Measurements from ENCODE around the gene IL1RAPL2. TPM values are rescaled to one million over a fixed set of nuclear protein-coding genes. Genes with fewer than 3 reads are reported as not detected.
"Not testable (repeated sequence)": the region's sequence is repeated elsewhere in the genome, so short reads cannot be mapped to it uniquely, and the experiment has no call there.

IL1RAPL2 gene
- total and polyA plus RNA-seq, 2 donors (not counting 1 experiment from before 2014, with no cell fraction given) = not detected

DNA sequence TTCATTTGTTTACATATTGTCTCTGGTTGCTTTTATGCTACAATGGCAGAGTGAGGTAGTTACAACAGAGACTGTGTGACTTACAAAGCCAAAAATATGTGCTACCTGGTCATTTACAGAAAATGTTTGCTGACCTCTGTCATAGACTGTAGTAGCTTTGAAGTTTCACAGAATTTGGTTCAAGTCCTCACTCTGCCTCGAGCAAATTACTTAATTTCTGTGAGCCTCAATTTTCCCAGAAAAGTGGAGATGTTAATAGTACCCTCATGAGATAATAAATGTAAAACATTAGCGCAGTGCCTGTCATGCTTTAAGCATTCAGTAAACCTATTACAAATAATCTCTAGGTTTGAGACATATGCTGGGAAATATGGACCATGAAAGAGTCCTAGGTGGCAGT, 1237.9 kb downstream of the IL1RAPL2 start:
- CTCF ChIA-PET = no interaction called here
- H3K9ac ChIP-seq (ENCODE audit: low read length) = no peak overlapping the region
- H3K9me3 ChIP-seq (ENCODE audit: control extremely low read depth in 1 of 3, control insufficient read depth in 2 of 3, insufficient read depth in 1 of 3, low read length in 2 of 3) = no peaks in the 10 kb centered on the region
- H3K79me2 ChIP-seq (ENCODE audit: control insufficient read depth, insufficient read depth, low read length) = no peaks in the 10 kb centered on the region
- no peaks in the 10 kb centered on the region for H3K36me3 ChIP-seq (replicated peaks in 1 of 2; ENCODE audit: control extremely low read depth in 1 of 2, control insufficient read depth in 1 of 2, extremely low read depth in 1 of 2, insufficient read depth in 2 of 2, low read length in 1 of 2)
- Mint-ChIP-seq H3K27ac (no peak overlapping the region), H3K4me3 (no peak overlapping the region), H3K27me3 (no peaks in the 10 kb centered on the region), H3K9me3 (ENCODE audit: insufficient read depth) (no peaks in the 10 kb centered on the region), H3K4me1 (no peaks in the 10 kb centered on the region)
- H2AFZ ChIP-seq (ENCODE audit: insufficient read depth, low read depth, low read length, poor library complexity, severe bottlenecking) = no peak overlapping the region
- no peak overlapping the region for H3K4me2 ChIP-seq (replicated peaks; ENCODE audit: low read depth, low read length, poor library complexity, severe bottlenecking)
- POLR2A ChIA-PET = no interaction called here
- no peak for DNase-seq
- intact Hi-C loops (cut with micrococcal nuclease) = no loop called here
- TF ChIP-seq EZH2 (IDR thresholded peaks at IDR 0.05; ENCODE audit: borderline replicate concordance, insufficient read depth, low read depth, low read length, poor library complexity, severe bottlenecking) (no peak), CTCF (IDR thresholded peaks at IDR 0.05) (no peak)
- ATAC-seq (ENCODE audit: low read depth) = no peak
- WGBS (ENCODE audit: insufficient coverage) = no CpG with 5 or more reads among the region's 2 CpGs
- no peaks in the 10 kb centered on the region for H4K20me1 ChIP-seq (ENCODE audit: control insufficient read depth, insufficient read depth, low read length, poor library complexity, severe bottlenecking)
- no peaks in the 10 kb centered on the region for H3K4me1 ChIP-seq (ENCODE audit: control insufficient read depth in 2 of 2, insufficient read depth in 2 of 2, low read length in 2 of 2)
- no peak overlapping the region for H3K4me3 ChIP-seq (ENCODE audit: control extremely low read depth in 1 of 5, extremely low read depth in 1 of 5, insufficient read depth in 1 of 5, low read depth in 2 of 5, low read length in 4 of 5)
- no peaks in the 10 kb centered on the region for H3K27me3 ChIP-seq (replicated peaks in 1 of 4; ENCODE audit: control extremely low read depth in 1 of 4, control insufficient read depth in 3 of 4, insufficient read depth in 4 of 4, low read length in 3 of 4)
- H3K27ac ChIP-seq (ENCODE audit: low read length in 2 of 2) = no peak overlapping the region

- H3K27ac Mint-ChIP-seq; POLR2A ChIA-PET; H3K27me3 Mint-ChIP-seq; H3K27ac ChIP-seq (ENCODE audit: low read length in 2 of 2); DNase-seq; H3K27me3 ChIP-seq (replicated peaks in 1 of 4; ENCODE audit: control extremely low read depth in 1 of 4, control insufficient read depth in 3 of 4, insufficient read depth in 4 of 4, low read length in 3 of 4); H3K4me1 ChIP-seq (ENCODE audit: control insufficient read depth in 2 of 2, insufficient read depth in 2 of 2, low read length in 2 of 2); H3K4me3 Mint-ChIP-seq; H3K36me3 ChIP-seq (replicated peaks in 1 of 2; ENCODE audit: control extremely low read depth in 1 of 2, control insufficient read depth in 1 of 2, extremely low read depth in 1 of 2, insufficient read depth in 2 of 2, low read length in 1 of 2); H4K20me1 ChIP-seq (ENCODE audit: control insufficient read depth, insufficient read depth, low read length, poor library complexity, severe bottlenecking); ATAC-seq (ENCODE audit: low read depth); CTCF ChIA-PET; H3K9ac ChIP-seq (ENCODE audit: low read length); H3K4me3 ChIP-seq (ENCODE audit: control extremely low read depth in 1 of 5, extremely low read depth in 1 of 5, insufficient read depth in 1 of 5, low read depth in 2 of 5, low read length in 4 of 5); H3K9me3 Mint-ChIP-seq (ENCODE audit: insufficient read depth); H3K79me2 ChIP-seq (ENCODE audit: control insufficient read depth, insufficient read depth, low read length); intact Hi-C loops (cut with micrococcal nuclease); H3K4me1 Mint-ChIP-seq; H3K9me3 ChIP-seq (ENCODE audit: control extremely low read depth in 1 of 3, control insufficient read depth in 2 of 3, insufficient read depth in 1 of 3, low read length in 2 of 3); H2AFZ ChIP-seq (ENCODE audit: insufficient read depth, low read depth, low read length, poor library complexity, severe bottlenecking); H3K4me2 ChIP-seq (replicated peaks; ENCODE audit: low read depth, low read length, poor library complexity, severe bottlenecking): not testable (repeated sequence)
These were observed 1239.7 kb downstream of the IL1RAPL2 start for GRCh38 chrX:105805655-105806054.

Data from B cell (primary cell).